22Rv1 (cell line): ENCODE data around the gene SFPQ.

ENCODE experiments used
- CTCF ChIP-seq: fragments of 450-650 bp; IDR thresholded peaks from 2 replicates; pipeline ENCODE4 v1.5.1; 2017; ENCODE audit warnings: mild to moderate bottlenecking
- ZFX ChIP-seq: fragments of 450-650 bp; IDR thresholded peaks from 2 replicates; pipeline ENCODE4 v1.6.1; 2017; ENCODE audit warnings: antibody characterized with exemption, borderline replicate concordance

- TF ChIP-seq CTCF = no peak
- no peak for TF ChIP-seq ZFX
Observed at GRCh38 chr1:35181790-35182455, 11.0 kb downstream of the SFPQ start.
